GM19455 (cell line): Measurements from ENCODE around the gene CYTH2.

ENCODE experiments used
- ATAC-seq: cut with Tn5 transposase; IDR thresholded peaks from one replicate; pipeline ENCODE4 v1.9.1; 2021; ENCODE audit not compliant: unreplicated experiment

The CYTH2 gene

DNA sequence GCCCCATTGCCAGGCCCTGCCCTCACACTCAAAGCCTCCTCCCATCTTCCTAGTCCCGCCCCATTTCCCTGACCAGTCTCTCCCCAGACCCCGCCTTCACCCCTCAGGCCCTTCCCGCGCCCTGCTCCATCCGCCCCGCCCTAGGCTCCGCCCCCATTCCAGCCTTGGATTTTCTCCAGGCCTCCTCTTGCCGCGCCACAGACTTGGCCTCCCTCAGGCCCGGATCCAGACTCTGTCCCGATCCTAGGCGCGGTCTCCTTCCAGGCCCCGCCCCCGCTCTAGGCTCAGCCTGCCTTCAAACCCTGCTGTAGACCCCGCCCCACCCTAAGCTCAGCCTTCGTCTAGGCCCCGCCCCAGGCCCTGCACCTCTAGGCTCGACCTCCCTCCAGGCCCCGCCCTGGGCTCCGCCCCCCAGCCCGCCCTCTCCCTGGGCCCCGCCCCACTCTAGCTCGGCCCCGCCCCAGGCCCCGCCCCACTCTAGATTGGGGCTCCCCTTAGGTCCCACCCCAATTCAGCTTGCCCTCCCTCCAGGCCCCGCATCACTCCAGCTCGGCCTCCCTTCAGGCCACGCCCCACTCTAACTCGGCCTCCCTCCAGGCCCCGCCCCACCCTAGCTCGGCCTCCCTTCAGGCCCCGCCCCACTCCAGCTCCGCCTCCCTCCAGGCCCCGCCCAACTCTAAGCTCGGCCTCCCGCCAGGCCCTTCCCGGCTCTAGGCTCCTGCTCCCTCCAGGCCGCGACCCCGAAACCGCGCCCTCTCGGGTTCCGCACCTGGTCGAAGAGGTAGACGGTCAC, 24.0 kb downstream of the CYTH2 start:
- peak; percentile 57 for ATAC-seq

DNA sequence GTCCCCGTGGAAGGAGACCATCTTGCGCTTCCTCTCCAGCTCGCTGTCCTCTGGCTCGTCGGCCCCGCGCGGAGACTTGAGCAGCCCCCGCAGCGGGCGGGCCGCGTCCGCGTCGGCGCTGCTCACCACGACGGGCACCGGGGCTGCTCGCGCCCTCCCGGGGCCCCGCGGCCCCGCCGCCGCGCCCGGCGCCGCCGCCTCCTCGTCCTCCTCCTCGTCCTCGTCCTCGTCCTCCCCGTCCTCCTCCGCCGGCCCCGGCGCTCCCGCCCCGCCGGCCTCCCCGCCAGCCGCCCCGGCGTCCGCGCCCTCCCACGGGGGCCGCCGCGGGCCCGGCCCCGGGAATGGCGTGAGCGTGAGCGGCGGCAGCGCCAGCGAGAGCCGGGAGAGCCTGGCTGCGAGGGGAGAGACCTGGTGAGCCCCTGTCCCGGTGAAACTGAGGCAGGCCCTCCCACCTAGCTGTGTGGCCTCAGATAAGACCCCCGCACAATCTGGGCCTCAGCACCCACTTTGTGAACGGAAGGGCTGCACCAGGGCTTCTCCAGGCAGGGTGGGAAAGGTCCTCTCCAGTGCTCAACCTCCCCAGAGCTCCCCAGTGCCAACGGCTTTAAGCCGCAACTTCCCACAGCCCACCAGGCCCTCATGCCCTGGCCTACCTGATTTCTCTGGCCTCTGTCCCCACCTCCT, 24.7 kb downstream of the CYTH2 start:
- ATAC-seq = no peak

DNA sequence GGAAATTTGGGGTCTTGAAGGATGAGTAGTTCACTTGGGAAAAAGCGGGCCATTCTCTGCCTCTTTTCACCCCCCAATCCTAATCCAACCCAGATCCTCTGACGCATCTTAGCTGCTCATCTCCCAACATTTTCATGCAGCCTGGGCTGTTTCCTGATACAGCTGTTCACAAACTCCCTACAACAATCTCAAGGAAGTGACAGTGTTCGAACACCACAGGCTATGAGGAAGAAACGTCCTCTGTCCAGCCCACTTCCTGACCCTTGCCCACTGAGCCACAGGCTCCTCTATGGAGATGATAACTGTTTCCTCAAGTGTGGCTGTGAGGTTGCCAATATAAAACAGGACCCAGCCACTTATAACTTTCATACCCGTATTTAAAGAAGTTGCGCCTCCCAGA, 26.2 kb downstream of the CYTH2 start:
- no peak for ATAC-seq

DNA sequence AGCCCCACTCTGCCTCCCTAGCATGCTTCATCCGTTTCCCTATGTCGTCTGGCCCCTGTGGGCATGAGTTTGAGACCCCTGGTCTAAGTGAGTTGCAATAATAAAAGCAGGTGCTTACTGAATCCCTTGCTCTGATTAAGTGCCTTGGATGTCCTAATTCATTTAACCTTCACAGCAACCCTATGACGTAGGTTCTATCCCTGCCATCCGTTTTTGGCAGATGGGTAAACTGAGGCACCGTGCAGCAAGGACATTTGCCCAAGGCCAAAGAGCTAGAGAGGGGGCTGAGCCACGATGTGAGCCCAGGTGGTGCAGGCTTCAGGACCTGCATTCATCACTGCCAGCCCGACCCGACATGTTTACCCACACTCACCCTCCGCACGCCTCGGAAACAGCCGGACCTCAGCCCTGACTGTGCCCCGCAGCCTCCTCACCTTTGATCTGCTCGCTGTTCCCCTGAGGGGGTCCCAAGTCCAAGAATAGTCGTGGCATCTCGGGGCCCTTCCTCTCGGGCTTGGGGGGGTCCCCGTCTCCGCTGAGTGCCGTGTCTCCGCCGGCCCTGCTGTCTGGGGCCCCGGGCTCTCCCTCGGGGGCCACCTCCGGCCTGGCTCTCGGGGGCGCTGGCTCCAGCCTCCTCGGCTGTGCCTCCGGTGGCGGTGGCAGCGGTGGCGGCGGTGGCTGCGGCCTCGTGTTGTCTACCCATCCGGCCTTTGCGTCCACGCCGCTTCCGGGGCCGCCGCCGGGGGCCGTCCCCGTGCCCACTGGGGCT, 28.0 kb downstream of the CYTH2 start:
- no peak for ATAC-seq

DNA sequence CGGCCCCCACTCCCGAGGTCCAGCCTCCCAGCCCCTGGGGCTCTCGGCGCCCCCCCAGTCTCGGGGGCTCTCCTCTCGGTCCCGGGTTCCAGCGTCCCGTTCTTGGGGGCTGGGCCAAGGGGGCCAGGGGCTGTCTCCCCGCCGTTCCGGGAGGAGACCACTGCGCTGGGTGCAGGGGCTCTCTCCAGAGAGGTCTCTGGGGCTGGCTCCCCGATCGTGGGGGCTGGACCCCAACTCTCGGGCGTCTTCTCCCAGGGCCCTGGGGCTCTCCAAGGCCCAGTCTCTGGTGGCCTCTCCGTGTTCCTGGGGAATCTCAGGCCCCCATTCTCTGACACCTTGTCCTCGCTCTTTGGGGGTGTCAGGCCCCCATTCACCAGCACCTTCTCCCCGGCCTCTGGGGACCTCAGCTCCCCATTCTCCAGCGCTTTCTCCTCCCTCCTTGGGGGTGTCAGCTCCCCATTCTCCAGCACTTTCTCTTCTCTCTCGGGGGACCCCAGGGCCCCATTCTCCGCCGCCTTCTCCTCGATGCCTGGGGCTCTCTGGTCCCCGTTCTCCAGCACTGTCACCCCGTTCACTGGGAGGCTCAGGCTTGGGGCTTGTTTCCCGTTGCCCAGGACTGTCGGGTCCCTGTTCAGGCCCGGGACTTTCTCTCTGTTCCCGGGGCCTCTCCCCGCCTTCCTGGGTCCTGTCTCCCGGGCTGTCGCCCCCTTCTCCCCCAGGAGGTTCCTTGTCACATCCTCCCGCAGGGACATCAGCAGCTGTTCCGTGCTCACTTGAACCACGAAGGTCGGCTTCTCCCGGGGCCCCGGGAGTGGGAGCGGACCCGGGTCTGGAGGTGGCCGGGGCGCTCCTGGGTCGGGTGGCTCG, 28.8 kb downstream of the CYTH2 start:
- no peak for ATAC-seq

DNA sequence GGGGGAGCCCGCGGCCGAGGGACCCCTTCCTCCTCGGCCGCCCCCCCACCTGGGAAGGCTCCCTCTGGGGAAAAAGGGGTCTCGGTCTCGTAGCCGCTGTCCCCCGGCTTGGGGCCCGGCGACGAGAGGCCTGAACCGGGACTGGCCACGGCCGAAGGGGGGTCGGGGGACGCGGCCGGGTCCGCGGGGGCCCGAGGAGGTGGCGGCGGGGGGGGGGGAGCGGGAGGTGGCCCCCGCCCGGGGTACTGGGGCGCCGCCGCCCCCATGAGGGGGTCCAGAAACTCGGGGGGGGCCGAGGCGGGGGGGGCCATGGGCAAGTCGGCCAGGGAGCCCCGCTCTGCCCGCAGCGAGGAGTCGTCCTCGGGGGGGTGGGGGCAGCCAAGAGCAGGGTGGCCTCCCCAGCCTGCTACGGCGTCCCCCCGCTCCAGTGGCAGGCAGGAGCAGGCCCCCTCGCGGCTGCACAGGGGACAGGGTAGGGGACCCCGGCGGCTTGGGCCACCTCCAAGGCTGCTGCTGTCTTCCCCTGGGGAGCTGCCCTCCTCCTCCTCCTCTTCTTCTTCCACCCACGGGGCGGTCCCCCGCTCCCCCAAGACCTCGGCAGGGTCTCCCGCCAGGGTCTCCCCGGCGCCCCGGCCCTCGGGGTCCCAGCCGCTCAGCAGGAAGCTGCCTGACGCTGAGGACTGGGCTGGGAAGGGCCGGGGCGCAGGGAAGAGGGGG, 29.6 kb downstream of the CYTH2 start:
- no peak for ATAC-seq

DNA sequence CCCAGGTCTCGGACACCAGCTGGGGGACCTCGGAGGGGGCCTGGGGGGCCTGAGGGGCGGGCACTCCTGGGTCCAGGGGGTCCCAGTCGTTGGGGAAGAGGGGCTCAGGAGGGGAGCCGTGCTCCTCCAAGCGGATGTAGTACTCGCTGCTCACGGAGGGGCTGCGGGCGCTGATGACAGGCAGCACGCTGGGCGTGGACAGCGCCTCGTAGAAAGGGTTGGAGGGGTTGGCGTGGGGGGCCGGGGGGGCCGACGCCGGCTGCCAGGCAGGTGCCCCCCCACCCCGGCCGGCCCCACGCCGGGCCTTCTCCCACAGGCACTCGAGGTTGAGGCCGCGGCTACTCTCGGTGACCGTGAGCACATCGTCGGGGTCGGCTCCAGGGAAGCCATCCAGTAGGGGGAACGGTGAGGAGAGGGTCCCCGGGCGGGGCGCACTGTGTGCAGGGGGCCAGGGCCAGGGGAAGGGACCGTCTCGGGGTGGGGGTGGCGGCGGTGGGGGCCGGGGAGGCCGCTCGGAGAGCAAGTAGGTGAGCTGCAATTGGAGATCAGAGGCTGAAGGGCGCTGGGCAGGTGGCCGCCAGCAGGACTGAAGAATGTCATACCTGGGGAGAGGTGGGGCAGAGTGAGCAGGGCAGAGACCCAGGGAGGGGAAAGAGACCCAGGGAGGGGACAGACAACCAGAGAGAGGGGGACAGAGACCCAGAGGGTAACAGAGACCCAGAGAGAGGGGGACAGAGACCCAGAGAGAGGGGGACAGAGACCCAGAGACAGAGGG, 30.3 kb downstream of the CYTH2 start:
- ATAC-seq = no peak

DNA sequence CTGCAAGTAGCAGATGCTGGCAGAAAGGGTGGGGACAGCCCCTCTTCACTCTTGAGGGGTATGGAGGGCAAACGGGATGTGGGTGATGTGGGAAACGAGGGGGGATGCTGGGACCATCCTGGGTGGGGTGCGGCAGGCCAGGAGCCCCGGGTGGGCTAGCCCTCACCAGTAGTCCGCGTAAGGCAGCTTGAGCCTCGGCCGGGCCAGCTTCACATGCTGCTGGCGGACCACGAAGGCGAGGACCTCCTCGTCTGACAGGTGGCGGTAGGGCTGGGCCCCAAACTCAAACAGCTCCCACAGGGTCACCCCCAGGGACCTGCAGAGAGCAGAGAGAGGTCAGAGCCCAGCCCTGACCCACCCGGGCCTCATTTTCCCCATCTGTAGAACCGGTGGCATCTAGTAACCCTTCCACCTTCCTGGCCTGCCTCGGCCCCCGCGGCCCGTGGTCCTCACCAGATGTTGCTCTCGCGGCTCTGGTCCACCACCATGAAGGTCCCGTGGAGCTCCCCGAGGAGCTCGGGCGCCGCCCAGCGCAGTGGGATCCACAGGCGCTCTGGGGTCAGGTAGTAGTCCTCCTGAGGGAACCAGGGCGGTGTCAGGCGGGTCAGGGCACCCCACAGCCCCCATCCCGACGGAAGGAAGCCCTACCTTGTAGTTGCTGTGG, 31.8 kb downstream of the CYTH2 start:
- no peak for ATAC-seq

DNA sequence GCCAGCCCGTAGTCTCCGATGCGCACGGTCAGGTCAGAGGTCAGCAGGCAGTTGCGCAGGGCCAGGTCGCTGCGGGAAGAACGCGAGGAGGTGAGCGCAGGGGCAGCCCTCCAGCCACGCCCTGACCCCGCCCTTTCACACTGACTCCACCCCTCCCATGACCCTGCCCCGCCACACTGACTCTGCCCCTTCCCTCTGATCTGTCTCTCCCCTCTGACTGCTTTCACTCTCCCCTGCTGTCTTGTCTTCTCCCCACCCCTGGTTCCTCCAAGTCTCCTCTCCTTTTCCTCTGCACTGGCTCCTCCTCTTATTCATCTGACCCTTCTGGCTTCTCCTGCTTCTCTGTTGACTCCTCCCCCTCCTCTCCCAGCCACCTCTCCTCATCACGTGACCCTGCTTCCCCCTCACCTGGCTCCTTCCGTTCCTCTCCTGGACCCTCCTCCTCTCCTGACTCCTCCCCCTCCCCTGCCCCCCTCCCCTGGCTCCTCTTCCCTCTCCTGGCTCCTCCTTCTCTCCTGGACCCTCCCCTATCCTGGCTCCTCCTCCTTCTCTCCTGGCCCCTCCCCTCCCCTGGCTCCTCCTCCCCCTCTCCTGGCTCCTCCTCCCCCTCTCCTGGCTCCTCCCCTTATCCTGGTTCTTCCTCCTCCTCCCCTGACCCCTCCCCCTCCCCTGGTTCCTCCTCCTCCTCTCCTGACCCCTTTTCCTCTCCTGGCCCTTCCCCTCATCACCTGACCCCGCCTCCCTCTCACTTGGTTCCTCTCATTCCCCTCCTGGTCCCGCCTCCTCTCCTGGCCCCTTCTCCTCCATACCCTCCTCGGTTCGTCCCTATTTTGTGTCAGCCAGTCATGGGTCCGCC, 32.6 kb downstream of the CYTH2 start:
- no peak for ATAC-seq

DNA sequence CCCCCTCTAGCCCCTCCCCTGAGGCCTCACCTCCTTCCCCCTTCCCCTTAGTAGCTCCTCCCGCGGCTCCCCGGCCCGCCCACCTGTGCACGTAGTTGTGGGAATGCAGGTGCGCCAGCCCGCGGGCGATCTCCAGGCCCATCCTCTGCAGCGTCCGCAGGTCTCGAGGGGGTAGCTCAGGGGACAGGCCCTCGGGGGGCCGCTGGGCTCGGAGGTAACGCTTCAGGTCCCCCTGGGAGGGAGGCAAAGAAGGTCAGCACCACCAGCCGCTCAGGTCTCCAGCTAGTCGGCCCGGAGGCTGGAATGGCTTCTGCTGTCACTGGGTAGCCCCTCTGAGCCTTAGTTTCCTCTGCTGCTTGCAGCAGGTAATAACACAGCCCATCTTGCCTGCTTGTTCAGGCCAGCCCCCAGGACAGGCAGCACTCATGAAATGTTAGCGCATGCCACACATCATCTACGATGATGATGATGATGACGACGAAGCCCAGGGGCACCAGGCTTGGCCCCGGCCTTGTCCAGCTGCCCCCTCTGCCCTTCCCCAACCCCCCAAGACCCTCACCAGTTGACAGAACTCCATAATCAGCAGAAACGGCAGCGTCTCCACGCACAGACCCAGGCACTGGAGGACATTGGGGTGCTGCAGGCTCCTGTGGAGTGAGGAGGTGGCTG, 33.3 kb downstream of the CYTH2 start:
- no peak for ATAC-seq

DNA sequence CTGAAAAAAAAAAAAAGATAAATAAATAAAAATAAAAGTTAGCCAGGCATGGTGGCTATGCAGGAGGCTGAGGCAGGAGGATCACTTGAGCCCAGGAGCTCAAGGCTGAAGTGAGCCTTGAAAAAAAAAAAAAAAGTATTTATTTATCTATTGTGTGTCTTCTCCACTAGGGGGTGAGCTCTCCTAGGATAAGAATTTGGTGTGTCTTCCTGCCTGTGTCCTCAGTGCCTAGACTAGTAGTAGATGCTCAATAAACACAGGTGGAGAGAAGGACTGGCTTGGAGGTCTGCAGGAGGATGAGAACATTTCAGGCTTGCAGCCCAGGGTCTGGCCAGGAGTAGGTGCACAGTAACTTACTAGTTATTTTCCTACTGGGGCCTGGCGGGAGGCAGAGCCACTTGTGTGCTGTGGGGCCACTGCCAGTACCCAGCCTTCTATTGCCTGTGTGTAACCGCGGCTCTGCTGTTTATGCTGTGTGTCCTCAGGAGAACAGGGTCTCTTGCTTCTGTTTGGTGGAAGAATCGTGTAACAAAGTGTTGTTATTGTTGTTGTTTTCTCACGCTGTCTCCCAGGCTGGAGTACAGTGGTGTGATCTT, 37.1 kb downstream of the CYTH2 start:
- no peak for ATAC-seq

DNA sequence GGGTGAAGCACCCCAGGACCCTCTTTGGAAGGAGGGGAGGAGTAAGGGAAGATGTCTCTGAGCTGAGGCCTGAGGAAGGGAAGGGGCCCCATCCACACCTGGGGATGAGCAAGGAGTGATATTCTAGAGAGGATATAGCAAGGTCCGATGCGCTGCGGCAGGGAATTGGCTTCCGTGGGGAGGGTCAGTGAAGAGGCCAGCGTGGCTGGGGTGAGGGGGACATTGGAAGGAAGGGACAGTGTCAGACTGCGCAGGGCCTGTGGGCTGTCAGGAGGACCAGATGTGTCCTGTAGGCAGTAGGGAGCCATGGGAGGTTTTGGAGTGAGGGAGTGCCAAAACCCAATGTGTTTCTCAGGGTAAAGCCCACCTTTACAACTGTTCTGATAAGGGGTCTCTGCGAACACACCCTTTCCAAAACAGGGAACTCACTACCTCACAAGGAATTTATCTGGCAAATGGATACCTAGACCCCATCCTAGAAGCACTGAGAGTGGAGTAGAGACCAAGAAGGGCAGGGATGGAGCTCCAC, 38.8 kb downstream of the CYTH2 start:
- ATAC-seq = no peak

DNA sequence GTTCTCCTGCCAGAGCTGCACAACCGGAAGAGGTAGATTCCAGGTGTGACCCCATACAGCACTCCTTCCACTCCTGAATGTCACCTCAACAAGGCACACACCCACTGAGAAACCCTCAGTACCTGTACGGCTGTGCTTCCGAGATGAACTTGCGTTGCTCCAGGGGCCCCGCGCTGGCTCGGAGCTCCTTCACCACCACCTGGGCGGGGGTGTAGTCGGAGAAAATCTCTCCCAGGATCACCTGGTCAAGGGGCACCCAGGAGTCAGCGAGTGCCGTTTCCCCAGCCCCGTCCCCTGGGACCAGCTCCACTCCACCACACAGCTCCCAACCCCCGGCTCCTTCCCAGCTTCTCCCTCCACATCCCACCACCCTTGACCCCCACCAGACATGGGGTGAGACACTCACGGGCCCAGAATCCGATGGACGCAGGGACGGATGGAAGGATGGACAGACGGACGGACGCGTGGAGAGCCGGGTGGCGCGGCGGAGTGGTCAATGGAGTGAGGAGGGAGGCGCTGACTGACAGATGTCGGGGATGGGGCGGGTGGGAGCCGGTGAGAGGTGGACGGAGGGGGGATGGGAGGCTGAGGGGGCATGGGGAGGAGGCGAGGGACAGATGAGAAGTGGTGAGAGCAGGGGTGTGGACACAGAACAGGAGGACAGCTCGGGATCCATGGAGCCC, 39.7 kb downstream of the CYTH2 start:
- ATAC-seq = no peak

DNA sequence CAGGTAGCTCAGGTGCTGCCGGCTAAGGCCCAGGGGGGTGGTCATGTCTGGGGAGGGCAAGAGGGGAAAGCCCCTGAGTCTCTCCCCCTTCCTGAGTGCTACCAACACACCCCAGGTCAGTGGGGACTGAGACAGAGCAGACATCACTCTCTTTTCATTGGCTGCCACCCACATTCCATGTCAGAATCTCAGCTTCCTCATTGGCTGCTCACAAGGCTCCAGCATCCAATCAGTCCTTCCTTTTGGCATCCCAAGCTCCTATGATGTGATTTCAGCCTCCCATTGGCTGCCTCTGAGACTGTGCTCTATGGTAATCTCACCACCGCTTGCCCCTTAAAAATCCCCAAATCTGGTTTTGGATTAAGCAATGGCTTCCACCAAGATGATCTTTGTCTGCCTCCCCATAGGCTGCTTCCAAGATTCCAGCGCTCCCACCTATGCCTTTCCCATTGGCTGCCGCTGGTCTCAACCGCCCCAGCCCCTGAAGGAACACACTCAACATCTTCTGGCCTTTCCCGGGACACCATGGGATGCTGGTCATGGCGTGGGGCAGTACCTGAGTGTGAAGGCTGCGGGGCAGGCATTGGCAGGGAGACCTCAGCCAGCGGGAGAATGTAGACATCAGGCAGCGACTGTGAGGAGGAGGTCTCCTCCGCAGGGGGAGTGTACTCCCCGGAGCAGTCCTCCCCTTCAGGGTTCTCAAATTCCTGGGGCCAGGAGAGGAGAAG, 40.5 kb downstream of the CYTH2 start:
- ATAC-seq = no peak

DNA sequence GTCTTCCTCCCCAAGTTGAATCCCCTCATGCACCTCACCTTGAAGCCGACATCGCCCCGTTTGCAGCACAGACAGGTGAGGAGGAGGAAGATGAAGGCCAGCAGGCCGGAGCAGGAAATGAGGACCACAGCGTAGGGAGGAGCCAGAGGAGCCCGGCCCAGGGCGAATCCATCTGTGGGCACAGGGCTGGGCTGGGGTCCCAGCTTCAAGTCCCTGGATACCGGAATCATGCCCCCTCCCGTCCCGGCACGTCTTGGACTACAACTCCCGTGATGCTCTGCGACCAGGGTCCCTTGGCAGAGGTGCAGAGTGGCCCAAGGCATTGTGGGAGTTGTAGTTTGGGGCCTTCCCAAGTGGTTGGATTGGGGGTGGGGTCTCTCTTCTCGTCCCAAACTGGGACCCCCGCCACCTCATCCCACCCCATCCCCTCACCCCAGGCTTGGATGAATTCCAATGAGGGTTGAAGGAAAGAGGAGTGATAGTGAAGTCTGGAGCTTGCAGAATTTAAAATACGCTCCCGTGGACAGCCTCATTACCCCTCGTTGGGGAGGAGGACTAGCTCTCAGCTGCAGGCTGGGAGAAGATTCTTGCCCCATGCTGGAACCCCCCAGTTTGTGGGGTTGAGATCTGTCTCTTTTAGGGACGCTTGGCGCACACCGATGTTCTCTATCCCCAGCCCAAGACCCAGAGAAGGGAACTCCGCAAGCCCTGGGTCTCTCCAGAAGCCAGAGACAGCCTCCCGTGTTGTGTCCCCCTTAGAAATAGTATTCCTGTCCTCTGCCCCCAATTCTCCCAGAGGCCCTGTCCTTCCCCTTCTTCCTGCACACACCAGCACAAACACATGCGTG, 41.5 kb downstream of the CYTH2 start:
- no peak for ATAC-seq
